HG02588 (cell line): ENCODE measurements around the gene TFB1M.
"Not testable (repeated sequence)": the region's sequence is repeated elsewhere in the genome, so short reads cannot be mapped to it uniquely, and the experiment has no call there.

Experiments
- ATAC-seq: cut with Tn5 transposase; IDR thresholded peaks from one replicate; pipeline ENCODE4 v1.9.1; 2021; ENCODE audit warnings: mild to moderate bottlenecking, moderate library complexity; ENCODE audit not compliant: unreplicated experiment

TFB1M gene

DNA sequence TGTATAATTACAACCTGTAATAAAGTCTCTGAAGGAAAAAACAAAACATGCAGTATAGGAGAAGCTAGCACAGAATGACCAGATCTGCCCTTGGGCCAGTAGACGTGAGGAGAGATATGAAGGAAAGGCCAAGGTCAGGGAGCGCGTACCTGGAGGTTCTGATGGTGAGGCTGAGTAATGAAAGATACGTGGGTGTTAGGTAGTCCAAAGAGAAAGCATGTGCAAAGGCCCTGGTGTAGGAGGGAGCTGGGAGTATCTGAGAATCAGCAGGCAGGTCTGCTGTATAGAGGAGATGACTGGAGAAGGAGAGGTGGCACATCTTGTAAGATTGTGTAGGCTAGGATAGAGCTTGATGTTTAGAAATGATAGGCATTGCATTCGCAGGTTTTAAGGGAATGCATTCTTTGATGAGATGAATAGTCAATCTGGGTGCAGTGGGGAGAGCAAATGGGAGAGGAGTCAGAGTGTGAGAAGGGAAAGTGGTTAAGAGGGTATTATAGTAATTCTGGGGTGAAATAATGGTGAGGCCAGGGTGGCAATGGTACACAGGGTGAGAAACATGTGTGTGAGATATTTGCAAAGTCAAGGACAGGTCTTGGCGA, 15.9 kb upstream of the TFB1M start:
- no peak for ATAC-seq

DNA sequence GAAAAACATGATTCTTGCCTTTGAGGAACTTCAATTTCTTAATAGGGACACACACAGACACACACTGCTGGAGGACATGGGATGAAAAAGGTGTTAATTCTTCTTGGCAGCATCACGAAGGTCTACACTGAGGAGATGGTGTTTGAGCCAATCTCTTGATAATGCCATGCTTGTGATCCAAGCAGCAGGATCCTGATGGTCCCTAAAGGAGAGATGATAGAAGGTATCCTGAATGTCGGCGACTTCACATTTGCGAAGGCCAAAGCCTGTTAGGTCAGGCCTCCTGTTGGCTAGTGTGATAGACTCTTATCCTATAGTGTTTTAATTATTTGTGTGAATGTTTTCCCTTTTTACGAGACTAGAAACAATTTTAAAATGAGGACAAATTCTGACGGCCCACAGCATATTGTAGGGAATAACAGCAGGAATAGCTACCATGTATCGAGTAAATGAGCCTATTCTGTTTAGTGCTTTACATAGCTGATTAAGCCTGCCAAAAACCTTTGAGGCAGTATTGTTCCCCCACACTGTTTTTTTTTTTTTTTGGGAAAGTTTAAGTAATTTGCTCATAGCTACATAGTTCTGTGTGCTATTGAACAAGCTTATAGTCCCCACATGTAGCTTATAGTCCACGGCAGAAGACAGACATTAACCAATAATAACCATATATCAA, 15.3 kb upstream of the TFB1M start:
- no peak for ATAC-seq

DNA sequence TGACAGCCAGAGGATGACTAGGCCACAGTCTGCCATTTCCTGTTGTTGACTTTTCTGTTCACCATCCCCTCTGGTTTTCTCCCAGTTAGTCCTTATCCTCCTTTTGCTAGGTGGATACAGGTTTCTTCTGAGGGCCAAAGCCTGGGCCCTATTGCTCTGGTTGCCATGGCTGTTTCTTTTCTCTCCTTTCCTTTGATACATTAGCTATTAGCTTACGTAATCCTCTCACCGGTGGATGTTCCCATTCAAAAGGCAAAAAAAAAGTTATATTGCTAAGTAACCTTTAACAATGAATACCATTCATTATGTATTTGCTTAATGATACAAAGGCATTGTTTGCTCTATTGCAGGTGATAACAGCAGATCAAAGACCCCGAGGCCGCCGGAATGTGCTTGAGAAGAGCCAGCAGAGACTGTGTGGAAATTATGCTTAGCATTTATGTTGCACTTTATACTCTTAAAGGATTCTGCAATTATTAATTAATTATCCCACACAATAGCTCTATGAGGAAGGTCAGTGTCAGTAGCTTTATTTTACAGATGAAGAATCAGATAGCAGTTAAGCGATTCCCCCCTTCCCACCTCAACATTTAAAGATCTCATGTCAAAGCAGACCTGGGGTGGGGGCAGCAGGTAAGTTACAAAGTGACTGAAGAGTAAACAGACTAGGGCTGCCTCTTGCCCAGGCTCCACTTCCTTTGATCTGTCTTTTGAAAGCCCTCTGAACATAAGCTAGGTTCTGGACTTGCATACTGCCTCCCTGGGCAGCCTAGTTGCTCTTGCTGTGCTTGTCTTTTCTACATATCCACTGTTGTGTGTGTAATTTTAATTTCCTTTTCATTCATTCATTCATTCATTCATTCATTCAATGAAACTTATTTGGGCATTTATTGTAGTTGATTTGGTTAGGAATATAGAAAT, 14.5 kb upstream of the TFB1M start:
- no peak for ATAC-seq

DNA sequence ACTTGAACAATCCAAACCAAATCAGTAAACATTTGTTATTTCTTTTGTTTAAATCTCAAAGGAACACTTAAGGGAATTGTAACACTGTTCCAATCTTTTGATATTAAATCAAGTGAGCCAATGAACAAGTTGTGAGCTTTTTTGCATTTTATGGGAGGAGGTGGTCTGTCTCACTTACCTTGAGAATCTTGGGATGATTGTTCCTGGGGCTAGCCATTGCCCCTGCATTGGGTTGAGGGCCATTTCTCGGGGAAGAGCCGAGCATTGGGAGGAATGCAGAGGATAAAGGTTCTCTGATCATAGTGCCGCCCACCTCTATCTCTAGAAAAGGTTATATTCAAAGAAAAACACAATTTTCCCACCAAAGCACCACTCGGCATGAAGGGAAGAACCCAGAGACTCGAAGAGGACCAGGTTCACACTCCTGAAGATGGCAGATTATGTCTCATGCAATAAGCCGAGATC, 13.8 kb upstream of the TFB1M start:
- no peak for ATAC-seq

DNA sequence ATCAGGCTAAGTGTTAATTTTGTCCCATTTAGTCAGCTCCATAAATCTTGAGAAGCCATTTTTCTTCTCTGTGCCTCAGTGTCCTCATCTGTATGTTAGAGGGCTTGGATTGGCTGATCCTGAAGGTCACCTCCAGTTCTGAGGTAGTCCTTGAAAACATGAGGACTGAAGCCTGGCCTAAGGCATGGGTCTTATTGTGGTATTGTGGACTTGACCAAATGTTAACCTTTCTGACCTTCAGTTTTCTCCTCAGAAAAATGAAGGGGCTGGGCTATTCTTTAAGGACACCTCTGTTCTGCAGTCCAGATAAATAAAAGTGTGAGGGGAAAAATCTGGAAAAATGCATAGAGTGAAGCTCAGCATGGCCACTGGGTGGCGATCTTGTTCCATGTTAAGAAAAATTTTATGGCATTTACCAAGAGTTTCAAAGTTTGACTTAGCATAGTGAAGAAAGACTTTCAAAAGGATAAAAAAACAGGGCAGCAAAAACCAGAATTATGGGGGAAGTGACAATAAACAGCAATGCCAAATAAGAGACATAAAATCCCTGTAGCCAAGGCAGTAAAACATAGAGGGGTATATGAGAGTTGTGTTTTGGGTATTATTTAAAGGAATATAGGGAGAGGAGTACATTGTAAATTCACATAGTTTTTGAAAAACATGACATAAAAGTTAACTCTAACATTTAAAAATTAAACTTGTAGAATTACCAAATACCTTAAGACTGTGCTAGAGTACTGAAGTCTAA, 13.2 kb upstream of the TFB1M start:
- peak; percentile 58 for ATAC-seq

DNA sequence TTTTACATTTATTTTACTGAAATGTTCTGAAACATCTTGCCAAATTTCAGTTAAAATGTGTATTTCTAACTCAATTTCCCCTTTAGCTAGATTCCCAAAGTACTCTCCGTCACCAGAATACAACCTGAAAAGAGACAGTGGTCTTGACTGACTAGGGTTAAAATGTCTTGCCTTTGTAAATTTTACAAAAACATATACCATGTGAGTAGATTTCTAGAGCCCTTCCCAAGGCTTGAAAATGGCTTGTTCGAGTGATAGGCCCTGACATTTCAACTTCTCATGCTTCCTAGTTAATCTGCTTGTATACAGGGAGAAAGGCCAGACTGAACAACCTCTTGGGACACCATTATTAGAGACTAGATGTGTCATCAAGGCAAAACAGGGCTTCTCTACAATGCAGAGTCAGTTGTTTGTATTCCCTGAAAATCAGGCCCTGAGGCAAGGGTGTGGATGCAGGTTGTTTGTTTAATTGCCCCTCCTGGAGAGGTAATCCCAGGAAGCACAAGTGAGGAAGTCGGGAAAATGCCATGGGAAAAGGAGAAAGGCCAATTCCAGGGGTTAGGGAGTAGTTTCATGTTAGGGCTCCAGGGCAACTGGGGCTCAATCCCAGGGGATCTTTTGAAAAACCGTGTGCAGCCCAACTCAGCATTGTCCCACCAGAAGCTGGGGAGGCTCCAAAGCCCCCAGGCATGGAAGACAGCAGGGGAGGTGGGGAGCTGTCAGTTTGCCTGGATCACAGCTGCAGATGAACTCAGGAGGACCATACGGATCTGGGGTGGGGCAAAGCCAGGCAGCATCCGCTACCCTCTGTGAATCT, 11.6 kb upstream of the TFB1M start:
- ATAC-seq: no peak

DNA sequence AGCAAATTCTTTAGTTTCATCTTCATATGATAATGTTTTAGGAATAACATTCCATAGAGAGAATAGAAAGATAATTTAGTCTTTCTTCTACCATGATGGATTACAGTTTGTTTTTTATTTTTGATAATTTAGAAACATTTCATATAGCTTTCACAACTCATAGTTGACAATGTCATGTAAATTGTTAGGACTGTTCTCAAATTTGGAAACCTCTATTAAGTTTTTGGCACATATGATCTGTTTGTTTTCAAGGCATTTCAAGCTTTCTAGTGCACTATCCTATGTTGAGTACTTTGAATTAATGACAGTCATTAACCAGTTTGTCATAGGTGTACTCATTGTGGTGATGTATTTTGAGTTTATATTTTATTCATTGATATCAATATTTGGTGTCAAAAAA, 10.7 kb upstream of the TFB1M start:
- ATAC-seq: no peak

DNA sequence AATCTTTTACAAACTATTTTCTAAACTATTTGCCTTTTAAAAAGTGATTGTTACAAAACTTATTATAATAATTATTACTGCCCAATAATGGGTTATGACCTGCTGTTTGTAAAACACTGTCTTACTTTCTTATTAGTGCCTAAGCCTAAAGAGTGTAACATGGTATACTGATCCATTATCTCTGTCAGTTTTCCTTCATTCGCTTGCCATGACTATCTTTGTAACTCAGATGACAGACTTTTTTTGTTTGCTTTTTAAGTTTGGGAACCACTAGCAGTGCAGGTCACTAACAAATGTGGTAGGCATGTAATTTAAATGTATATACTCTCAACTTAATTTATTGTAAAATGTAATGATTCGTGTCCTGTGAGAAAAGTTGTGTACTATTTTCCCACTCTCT, 9.9 kb upstream of the TFB1M start:
- no peak for ATAC-seq

DNA sequence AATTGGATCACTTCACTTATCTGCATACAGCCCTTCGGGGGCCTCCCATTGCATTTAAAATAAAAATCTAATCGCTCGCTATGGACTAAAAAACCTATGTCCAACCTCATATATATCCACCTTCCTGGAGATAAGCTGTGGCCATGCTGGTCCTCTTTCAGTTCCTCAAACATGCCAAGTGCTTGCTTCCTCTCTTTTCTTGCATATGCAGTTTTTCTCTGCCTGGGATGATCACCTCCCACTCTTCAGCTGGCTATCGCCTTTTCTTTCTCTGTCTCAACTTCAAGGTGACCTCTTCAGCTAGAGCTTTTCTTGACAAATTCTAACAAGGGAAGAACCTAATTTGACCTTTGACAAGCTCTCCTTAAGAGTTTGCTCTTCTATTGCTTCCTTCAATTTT, 5.6 kb upstream of the TFB1M start:
- no peak for ATAC-seq

DNA sequence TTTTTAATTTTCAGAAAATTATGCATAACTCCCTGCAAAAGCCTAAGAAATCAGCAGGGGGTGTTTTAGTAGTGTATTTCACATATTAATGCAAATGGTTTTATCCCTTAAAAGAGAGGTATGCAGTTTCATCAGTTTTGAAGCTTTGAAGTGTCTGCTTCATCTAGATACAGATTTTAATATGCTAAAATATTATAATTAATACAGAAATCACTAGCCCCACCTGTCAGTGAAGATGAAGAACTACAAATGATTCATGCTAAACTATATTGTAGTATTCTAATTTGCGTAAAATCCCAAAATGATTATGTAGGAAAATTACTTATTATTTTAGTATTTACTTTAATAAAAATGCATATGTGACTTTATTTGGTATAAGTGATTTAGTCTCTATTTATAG, 2.9 kb upstream of the TFB1M start:
- ATAC-seq: no peak

DNA sequence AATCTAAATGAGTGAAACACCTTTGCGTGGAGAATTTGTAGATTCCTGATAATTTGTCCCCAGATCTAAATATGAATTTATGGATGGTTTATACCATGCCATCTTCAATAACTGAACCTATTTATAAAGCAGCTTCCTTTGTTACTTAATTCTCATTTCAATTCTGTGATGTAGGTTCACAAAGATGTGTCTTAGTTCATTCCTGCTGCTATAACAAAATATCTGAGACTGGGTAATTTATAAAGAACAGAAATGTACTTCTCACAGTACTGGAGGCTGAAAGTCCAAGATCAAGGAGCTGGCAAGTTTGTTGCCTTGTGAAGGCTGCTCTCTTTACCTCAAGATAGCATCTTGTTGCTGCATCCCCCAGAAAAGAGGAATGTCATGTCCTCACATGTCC, 2.1 kb upstream of the TFB1M start:
- no peak for ATAC-seq

DNA sequence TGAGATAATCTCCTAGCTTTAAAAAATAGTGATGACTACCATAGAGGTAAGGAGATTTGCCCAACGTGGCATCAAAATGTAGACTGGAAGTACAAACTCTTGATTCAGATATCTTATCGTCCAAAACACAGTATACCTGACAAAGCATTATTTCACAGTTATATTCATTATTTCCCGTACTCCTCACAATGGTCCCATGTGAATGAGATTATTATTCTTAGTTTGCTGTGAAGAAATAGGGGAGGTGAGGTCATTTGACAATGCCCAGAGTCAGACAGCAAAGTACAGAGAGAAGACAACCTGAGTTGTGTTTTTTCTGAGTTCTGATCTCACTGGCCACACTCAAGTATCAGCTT, 1.2 kb upstream of the TFB1M start:
- ATAC-seq: no peak

DNA sequence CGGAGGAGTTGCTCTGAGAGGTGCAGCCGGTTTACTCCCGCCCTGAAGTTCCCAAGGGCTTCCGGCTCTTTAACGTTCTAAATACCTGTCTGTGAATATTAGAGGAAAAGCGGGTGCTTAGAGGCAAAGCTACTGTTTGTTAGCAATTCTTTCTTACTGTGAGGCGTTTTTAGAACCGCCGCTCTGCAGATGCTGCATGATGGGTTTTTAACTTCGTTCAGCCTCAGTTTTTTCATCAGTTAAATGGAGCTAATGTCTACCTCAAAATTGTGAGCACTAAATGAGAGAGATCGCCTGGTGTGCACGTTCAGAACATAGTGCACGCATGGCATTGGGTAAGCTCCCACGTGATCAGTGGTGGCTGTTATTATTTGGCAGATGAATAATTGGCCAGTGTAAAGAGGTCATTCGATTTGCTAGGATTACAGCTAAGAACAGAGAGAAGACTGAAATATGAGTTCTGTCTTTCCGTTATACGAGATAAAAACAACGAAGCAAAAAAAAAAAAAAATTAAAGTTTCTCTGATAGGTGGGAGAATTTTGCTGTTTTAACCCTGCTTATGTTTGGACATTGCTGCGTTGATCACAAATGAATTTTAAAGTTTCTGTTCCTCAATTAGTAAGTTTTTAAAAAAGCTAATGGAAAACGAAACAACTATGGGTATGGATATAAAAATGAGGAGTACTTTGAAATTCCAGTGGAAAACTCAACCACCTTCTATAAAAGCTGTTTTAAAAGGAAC, 660 bp upstream of the TFB1M start:
- peak; percentile 39 for ATAC-seq

DNA sequence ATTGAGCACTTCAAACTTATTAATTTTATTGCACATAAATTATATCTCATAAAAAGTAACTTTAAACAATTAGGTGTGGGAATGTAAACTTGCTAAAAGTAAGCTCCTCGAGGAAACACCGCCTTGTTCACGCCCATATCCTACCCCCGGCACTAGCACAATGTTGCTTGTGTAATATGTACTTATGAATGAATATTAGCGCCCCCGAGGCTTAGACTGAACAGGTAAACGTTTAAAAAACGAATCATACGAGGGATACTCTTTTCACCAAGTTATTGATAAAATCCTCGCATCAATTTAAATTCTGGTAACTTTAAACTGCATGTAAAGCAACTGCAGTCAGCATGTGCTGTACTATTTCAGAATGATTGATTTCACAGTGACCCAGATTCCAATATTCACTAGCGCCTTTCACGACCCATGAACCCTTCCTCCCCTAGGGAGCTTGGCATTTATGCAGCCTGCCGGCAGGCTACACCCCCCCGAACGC, 637 bp downstream of the TFB1M start:
- peak; percentile 16 for ATAC-seq

DNA sequence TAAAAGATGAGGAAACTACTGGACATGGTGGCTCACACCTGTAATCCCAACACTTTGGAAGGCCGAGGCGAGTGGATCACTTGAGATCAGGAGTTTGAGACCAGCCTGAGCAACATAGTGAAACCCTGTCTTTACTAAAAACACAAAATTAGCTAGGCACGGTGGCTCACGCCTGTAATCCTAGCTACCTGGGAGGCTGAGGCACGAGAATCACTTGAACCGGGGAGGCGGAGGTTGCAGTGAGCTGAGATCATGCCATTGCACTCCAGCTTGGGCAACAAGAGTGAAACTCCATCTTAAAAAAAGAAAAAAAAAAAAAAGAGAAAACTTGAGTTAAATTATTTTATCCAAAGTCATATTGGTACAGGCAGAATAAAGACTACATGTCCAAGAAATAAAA, 1.3 kb downstream of the TFB1M start:
- not testable (repeated sequence) for ATAC-seq

DNA sequence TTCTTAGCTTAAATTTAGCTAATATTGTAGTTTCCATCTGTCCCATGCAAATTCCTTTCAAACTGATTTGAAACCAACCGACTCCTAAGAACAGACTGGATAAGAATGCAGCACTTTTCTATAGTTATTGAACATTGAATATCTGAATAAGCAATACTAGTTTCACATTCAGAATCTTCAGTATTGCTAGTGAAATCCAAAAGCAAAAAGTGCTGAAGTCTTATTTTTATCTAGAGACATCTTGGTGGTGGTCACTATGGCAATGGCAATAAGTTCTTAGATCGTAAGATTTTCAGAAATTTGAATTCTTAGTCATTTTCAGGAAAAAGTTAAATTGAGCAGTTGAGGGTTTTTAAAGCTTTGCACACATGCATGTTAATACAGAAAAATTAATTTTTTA, 2.7 kb downstream of the TFB1M start:
- ATAC-seq: no peak

DNA sequence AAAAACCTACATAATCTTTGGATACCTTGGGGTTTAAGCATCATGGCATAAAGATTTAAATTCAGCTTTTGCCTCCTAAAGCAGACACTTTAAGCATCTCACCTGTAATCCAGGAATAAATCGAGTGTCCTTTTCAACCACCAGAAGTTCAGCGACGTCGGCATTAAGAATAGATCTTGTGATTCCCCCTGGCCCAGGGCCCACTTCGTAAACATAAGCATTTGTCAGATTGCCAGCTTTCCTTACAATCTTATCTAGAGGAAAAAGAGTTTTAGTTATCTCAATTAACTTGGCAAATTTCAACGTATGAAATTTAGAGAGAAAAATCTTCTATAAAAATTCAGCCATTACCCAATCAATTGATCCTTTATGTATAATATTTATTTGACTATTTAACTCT, 3.2 kb downstream of the TFB1M start:
- ATAC-seq: no peak

DNA sequence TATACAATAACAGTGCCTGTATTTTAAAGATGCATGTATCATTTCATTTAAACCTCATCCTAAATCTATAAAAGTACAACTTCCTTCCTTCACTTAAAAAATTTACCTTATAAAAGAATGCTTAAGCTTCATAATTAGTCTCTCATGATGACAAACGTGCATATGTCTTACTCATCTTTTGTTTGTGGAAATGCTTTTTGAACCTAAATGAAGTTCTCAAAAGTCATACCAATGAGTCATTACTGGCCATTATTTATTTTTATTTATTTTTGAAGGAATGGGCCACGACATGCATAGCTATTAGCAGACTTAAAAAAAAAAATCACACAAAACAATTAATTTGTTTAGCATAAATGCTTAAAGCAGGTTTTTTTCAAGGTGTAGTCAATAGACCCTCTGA, 3.7 kb downstream of the TFB1M start:
- no peak for ATAC-seq

DNA sequence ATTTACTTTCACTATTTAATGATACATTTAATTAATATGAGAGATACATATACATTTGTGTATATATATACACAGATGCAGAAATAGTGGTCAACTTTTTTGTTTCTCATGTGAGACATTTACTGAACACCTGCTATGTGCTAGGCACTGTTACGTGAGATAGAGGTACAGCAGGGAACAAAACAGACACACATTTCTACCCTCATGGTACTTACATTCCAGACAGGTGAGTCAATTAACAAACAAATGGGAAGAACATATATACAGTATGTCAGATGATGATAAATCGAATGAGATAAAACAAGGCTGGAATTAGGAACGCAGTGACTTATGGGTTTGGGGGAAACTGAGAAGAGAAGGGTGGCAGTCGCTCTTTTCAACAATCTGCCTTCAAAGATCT, 5.1 kb downstream of the TFB1M start:
- ATAC-seq: no peak

DNA sequence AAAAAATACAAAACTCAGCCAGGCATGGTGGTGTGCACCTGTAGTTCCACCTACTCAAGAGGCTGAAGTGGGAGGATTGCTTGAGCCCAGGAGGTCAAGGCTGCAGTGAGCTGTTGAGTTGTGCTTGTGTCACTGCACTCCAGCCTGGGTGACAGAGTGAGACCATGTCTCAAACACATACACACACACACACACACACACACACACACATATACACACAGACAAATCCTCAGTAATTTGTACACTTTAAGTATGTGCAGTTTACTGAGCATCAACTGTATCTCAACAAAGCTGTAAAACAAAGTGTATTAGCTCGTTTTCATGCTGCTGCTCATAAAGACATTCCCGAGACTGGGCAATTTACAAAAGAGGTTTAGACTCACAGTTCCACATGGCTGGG, 7.3 kb downstream of the TFB1M start:
- no peak for ATAC-seq
